SK-N-SH (cell line): ENCODE data around the gene PLEKHG2. TPM values are rescaled to one million over a fixed set of nuclear protein-coding genes. Genes with fewer than 3 reads are reported as not detected.

Experiments
- CTCF ChIA-PET: fragments of 300-600, 350-600 bp; formaldehyde crosslinking; extraction: SDS; loops from one replicate; lab custom pipeline; 2021; lab: Yijun Ruan, JAX
- POLR2A ChIA-PET: fragments of 350-600 bp; sonication (Branson Sonifier 250); formaldehyde crosslinking; extraction: SDS; loops from one replicate; lab custom pipeline; 2020; ENCODE audit warnings: antibody characterized with exemption, inconsistent platforms; lab: Yijun Ruan, JAX
- DNase-seq: peaks from one replicate; pipeline ENCODE4 v3.0.0; 2012
- H2AFZ ChIP-seq: fragments of 200-600 bp; sonication (generic); 2 replicates; pipeline ENCODE4 v1.8.1; 2016; ENCODE audit warnings: antibody characterized with exemption, mild to moderate bottlenecking, low read depth
- H3F3A ChIP-seq: fragments of 200-600 bp; sonication (generic); replicated peaks from 2 replicates; pipeline ENCODE3; 2016; ENCODE audit warnings: antibody characterized with exemption, mild to moderate bottlenecking; ENCODE audit not compliant: insufficient read depth
- H3K27ac ChIP-seq, 2 experiments: fragments of 200-500 bp in 1 of 2; fragments of 200-600 bp in 1 of 2; sonication (Bioruptor generic) in 1 of 2; sonication (generic), shearing (Covaris generic) in 1 of 2; 2 replicates each; pipeline versions ENCODE4 v1.5.1 to v1.6.1; 2014 to 2016; ENCODE audit warnings: low read depth in 2 of 2, inconsistent platforms in 1 of 2, low read length in 1 of 2, mild to moderate bottlenecking in 1 of 2, mixed read lengths in 1 of 2
- H3K27me3 ChIP-seq: fragments of 200-600 bp; sonication (generic), shearing (Covaris generic); 2 replicates; pipeline ENCODE4 v1.6.1; 2016; ENCODE audit warnings: mixed run types; ENCODE audit not compliant: insufficient read depth
- H3K36me3 ChIP-seq, 2 experiments: fragments of 200-500 bp in 1 of 2; fragments of 200-600 bp in 1 of 2; sonication (Bioruptor generic) in 1 of 2; sonication (generic) in 1 of 2; replicated peaks in 1 of 2; 2 replicates each; pipeline versions ENCODE3 to v1.5.1; 2014 to 2016; ENCODE audit warnings: low read length in 1 of 2, mild to moderate bottlenecking in 1 of 2; ENCODE audit not compliant: insufficient read depth in 2 of 2, control insufficient read depth in 1 of 2
- H3K4me1 ChIP-seq, 2 experiments: fragments of 200-500 bp in 1 of 2; fragments of 200-600 bp in 1 of 2; sonication (Bioruptor generic) in 1 of 2; sonication (generic), shearing (Covaris generic) in 1 of 2; 2 replicates each; pipeline versions ENCODE4 v1.5.1 to v1.6.1; 2014 to 2016; ENCODE audit warnings: low read depth in 1 of 2, low read length in 1 of 2, mixed run types in 1 of 2; ENCODE audit not compliant: insufficient read depth in 2 of 2, control insufficient read depth in 1 of 2
- H3K4me2 ChIP-seq: fragments of 200-600 bp; sonication (generic), shearing (Covaris generic); 2 replicates; pipeline ENCODE4 v1.6.1; 2017; ENCODE audit warnings: mixed run types
- H3K4me3 ChIP-seq, 2 experiments: fragments of 200-500 bp in 1 of 2; fragments of 200-600 bp in 1 of 2; sonication (Bioruptor generic) in 1 of 2; sonication (generic), shearing (Covaris generic) in 1 of 2; 2 replicates each; pipeline versions ENCODE4 v1.5.1 to v1.8.1; 2014 to 2016; ENCODE audit warnings: low read depth in 2 of 2, inconsistent platforms in 1 of 2, low read length in 1 of 2, mild to moderate bottlenecking in 1 of 2, mixed read lengths in 1 of 2, moderate library complexity in 1 of 2
- H3K79me2 ChIP-seq: fragments of 200-600 bp; sonication (generic); 2 replicates; pipeline ENCODE4 v1.8.1; 2017; ENCODE audit warnings: mild to moderate bottlenecking; ENCODE audit not compliant: insufficient read depth
- H3K9ac ChIP-seq: fragments of 200-600 bp; sonication (generic); 2 replicates; pipeline ENCODE4 v1.6.1; 2017; ENCODE audit warnings: mixed run types
- H3K9me2 ChIP-seq: fragments of 200-600 bp; sonication (generic); 2 replicates; pipeline ENCODE4 v1.6.1; 2017; ENCODE audit warnings: mixed run types
- H3K9me3 ChIP-seq: fragments of 200-600 bp; sonication (generic); 2 replicates; pipeline ENCODE4 v1.6.1; 2017; ENCODE audit warnings: mixed run types, mild to moderate bottlenecking, moderate library complexity
- H4K20me1 ChIP-seq: fragments of 200-600 bp; sonication (generic); 2 replicates; pipeline ENCODE4 v1.6.1; 2017; ENCODE audit warnings: mild to moderate bottlenecking, mixed run types; ENCODE audit not compliant: insufficient read depth
- EZH2phosphoT487 ChIP-seq: fragments of 200-600 bp; sonication (generic); IDR thresholded peaks from 2 replicates; pipeline ENCODE4 v1.6.1; 2017; ENCODE audit warnings: low read depth, mixed run types, mild to moderate bottlenecking, antibody characterized with exemption, moderate library complexity, borderline replicate concordance
- MEF2A ChIP-seq: IDR thresholded peaks from 2 replicates; pipeline ENCODE4 v1.4.0; 2012; ENCODE audit warnings: low read depth, borderline replicate concordance
- POLR2AphosphoS5 ChIP-seq: IDR thresholded peaks from 2 replicates; pipeline ENCODE4 v1.6.1; 2012; ENCODE audit warnings: low read depth, low read length
- RAD21 ChIP-seq: IDR thresholded peaks from 2 replicates; pipeline ENCODE4 v1.6.1; 2012; ENCODE audit warnings: mild to moderate bottlenecking, low read length
- RFX5 ChIP-seq: IDR thresholded peaks from 2 replicates; pipeline ENCODE4 v1.6.1; 2012; ENCODE audit warnings: mild to moderate bottlenecking, improper control_type of control experiment, low read length
- TCF12 ChIP-seq: IDR thresholded peaks from 2 replicates; pipeline ENCODE4 v1.4.0; 2012
- TEAD4 ChIP-seq: IDR thresholded peaks from 2 replicates; pipeline ENCODE4 v1.4.0; 2012; ENCODE audit warnings: mild to moderate bottlenecking, borderline replicate concordance; ENCODE audit not compliant: insufficient read depth
- WGBS: methylation state at CpG from one replicate; pipeline ENCODE4 v1.1.6; 2017; ENCODE audit warnings: low lambda C conversion rate; 5-methylcytosine and 5-hydroxymethylcytosine counted together
- polyA plus RNA-seq, 3 experiments: library from polyadenylated mRNA; depleted of rRNA; stranded (reverse); fragments of >200 nt; gene quantifications; 2 replicates each; pipeline ENCODE4 v1.2.3, GENCODE V29; 2012
- TF ChIP-seq, protein P1 (sequence below): fragments of 150-350 bp; IDR thresholded peaks from 2 replicates; pipeline ENCODE4 v1.6.1; 2017; ENCODE audit warnings: antibody characterized with exemption, low read length, low read depth, borderline replicate concordance
- TF ChIP-seq, protein P2 (sequence below): IDR thresholded peaks from 2 replicates; pipeline ENCODE4 v1.4.0; 2012; ENCODE audit warnings: low read depth

Gene PLEKHG2
- polyA plus RNA-seq, 1 of the 3 experiments (the other 2 are of a cell fraction) = 13.6 TPM

DNA sequence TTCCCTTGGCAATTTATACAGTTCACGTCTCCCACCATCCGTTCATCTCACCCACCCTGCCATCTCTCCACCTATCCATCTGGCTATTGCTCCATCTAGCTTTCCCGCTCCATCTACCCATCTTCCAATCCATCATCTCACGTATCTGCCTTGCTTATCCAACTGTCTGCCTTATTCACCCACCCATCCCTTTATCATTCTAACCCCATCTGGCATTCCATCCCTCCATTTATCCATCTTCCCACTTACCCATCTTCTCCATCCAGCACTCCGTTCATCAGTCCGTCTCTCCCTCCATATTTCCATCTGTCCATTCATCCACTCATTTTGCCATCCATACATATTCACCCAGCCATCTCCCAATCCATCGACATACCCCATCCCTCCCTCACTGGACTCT lies 13.3 kb downstream of the PLEKHG2 start:
- Histone ChIP-seq H3K27ac (peak overlapping the region in 1 of 2 experiments; percentile 22; a peak in 1 of 4 replicates), H3K9ac (no peak overlapping the region), H3K4me2 (no peak overlapping the region), H3K9me3 (no peaks in the 10 kb centered on the region), H3F3A (peaks cover 36% of the 10 kb centered on the region), H3K27me3 (no peaks in the 10 kb centered on the region), H3K4me1 (peaks cover 8 to 17% of the 10 kb centered on the region in 2 experiments; a peak in 3 of 4 replicates)
- POLR2A ChIA-PET = interaction anchor here (2.2 to 2.9 kb wide), 2 partner anchors 10 kb away, joined by 15 to 17 read pairs; partner anchors contain the start of gene RPS16
- DNase-seq = no peak
- TF ChIP-seq POLR2AphosphoS5 (no peak), MEF2A (no peak), TCF12 (no peak)
- TF ChIP-seq, protein P1, sequence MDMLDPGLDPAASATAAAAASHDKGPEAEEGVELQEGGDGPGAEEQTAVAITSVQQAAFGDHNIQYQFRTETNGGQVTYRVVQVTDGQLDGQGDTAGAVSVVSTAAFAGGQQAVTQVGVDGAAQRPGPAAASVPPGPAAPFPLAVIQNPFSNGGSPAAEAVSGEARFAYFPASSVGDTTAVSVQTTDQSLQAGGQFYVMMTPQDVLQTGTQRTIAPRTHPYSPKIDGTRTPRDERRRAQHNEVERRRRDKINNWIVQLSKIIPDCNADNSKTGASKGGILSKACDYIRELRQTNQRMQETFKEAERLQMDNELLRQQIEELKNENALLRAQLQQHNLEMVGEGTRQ = no peak
- TF ChIP-seq, all 33 proteins: peak for 0
- 92% methylated on average over 7 of the region's 7 CpGs for WGBS
- Histone ChIP-seq H3K4me3 (no peak overlapping the region), H2AFZ (no peak overlapping the region), H3K9me2 (no peaks in the 10 kb centered on the region), H3K79me2 (no peaks in the 10 kb centered on the region; the same call in 1 of the 2 replicates), H3K36me3 (peaks cover 0 to 15% of the 10 kb centered on the region in 2 experiments), H4K20me1 (no peaks in the 10 kb centered on the region)
- CTCF ChIA-PET = interaction anchor here (1.0 to 3.1 kb wide), 3 partner anchors 12 to 106 kb away, joined by 3 to 15 read pairs (median 12); partner anchors contain the start of gene PLEKHG2

- H4K20me1 ChIP-seq = no peaks in the 10 kb centered on the region
- no peak for DNase-seq
- no peak overlapping the region for H3K4me3 ChIP-seq
- no peak for TF ChIP-seq TEAD4
- TF ChIP-seq RFX5 = no peak
- no peak for TF ChIP-seq EZH2phosphoT487
- TF ChIP-seq, protein P1 = no peak
- no peak for TF ChIP-seq RAD21
- TF ChIP-seq, protein P2, sequence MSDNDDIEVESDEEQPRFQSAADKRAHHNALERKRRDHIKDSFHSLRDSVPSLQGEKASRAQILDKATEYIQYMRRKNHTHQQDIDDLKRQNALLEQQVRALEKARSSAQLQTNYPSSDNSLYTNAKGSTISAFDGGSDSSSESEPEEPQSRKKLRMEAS = no peak
- no peak overlapping the region for H3K4me2 ChIP-seq
- no peaks in the 10 kb centered on the region for H3K27me3 ChIP-seq
- H3K36me3 ChIP-seq = peaks cover 0 to 14% of the 10 kb centered on the region in 2 experiments
- H3K9ac ChIP-seq = no peak overlapping the region
- ChIA-PET CTCF (interaction anchor here (1.0 to 3.1 kb wide), 4 partner anchors 12 to 106 kb away, joined by 3 to 15 read pairs (median 9); partner anchors contain the start of gene PLEKHG2), POLR2A (interaction anchor here (0.8 to 2.2 kb wide), 2 partner anchors 10 to 12 kb away, joined by 4 to 15 read pairs; partner anchors contain the start of gene RPS16)
- peaks cover 39% of the 10 kb centered on the region for H3F3A ChIP-seq
- peak overlapping the region in 1 of 2 experiments; percentile 22; a peak in 1 of 4 replicates for H3K27ac ChIP-seq
- no peaks in the 10 kb centered on the region for H3K9me2 ChIP-seq
- H3K4me1 ChIP-seq = peaks cover 8 to 21% of the 10 kb centered on the region in 2 experiments; a peak in 3 of 4 replicates
- no peak overlapping the region for H2AFZ ChIP-seq
- WGBS = 55% methylated on average over 5 of the region's 5 CpGs
- no peaks in the 10 kb centered on the region for H3K9me3 ChIP-seq
- no peaks in the 10 kb centered on the region; the same call in 1 of the 2 replicates for H3K79me2 ChIP-seq
Measured at GRCh38 chr19:39426170-39426569, 13.7 kb downstream of the PLEKHG2 start.
